SH-SY5Y (cell line): ENCODE data around the gene PEF1.

Experiments
- GATA2 ChIP-seq: IDR thresholded peaks from 2 replicates; pipeline ENCODE4 v1.6.1; 2011; ENCODE audit warnings: mild to moderate bottlenecking, low read depth, low read length
- GATA3 ChIP-seq: IDR thresholded peaks from 2 replicates; pipeline ENCODE4 v1.6.1; 2011; ENCODE audit warnings: low read depth, mild to moderate bottlenecking, low read length, moderate library complexity

DNA sequence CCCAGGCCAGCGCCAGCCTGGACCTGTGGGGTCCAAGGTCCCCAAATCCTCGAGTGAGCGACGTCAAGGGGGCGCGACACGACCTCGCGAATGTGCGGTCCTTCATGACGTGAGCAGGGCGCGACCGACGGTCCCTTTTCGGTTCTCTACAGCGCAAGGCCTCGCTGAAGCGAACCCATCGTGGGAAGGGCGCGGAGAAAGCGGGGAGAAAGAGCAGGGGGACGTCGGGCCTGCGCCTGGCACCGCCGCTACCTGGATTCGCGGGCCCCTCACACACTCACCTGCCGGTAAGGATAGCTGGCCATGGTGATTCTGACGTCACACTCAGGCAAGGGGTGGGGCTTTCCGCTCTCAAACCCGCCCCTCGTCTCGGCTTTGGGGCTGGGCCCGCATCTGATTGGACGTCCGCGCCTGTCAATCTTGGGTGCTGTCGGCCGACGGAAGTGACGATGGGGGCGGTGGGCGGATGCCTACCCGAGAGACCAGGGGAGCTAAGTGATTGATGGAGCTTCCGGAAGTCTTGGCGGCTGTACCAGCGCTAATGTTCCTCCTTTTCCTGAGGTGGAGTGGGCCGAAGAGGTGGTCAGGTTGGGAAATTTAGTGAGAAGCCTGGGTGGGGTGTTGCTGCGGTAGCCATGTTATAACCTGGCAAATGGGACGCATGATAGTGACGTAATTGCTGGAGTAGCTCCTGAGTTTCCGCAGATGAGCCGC, at the start of gene PEF1:
- TF ChIP-seq GATA2, result no peak
- no peak for TF ChIP-seq GATA3
